A549 (cell line): ENCODE measurements around the gene LRIG3. TPM values are rescaled to one million over a fixed set of nuclear protein-coding genes. Genes with fewer than 3 reads are reported as not detected.

Source experiments
- ATAC-seq, 2 experiments: fragments of 200-7000 bp in 1 of 2; fragments of >200 bp in 1 of 2; cut with Nextera tagmentation in 1 of 2; cut with Tn5 transposase in 1 of 2; 3 replicates each; pipeline versions ENCODE4 v1.8.0 to v1.9.1; 2018 to 2020; ENCODE audit warnings: mild to moderate bottlenecking in 1 of 2, moderate library complexity in 1 of 2
- CTCF ChIA-PET: fragments of 300-600 bp; sonication (Branson Sonifier 250); formaldehyde crosslinking; extraction: SDS; loops from one replicate; lab custom pipeline; 2021; ENCODE audit warnings: antibody characterized with exemption, inconsistent platforms; lab: Yijun Ruan, JAX
- POLR2A ChIA-PET: fragments of 350-600 bp; formaldehyde crosslinking; extraction: SDS; loops from one replicate; lab custom pipeline; 2021; ENCODE audit warnings: antibody characterized with exemption, inconsistent platforms; lab: Yijun Ruan, JAX
- DNase-seq, 2 experiments: peaks; one replicate each; pipeline versions ENCODE4 v3.0.0 to v3.0.0-alpha.2; 2011 to 2016; ENCODE audit warnings: low read depth in 1 of 2, low spot score in 1 of 2
- FAIRE-seq: peaks from 2 replicates; lab custom pipeline; 2011; peaks lifted over from hg19 to GRCh38; lab: Jason Lieb, UNC
- H3K27ac ChIP-seq, 2 experiments: fragments of >200 bp; sonication (Bioruptor Twin); formaldehyde crosslinking; 3 replicates each; pipeline ENCODE4 v1.5.1; 2016 to 2017
- H3K4me1 ChIP-seq: fragments of >200 bp; sonication (Bioruptor Twin); formaldehyde crosslinking; 3 replicates; pipeline ENCODE4 v1.6.1; 2016
- H3K4me2 ChIP-seq: fragments of >200 bp; sonication (Bioruptor Twin); formaldehyde crosslinking; 3 replicates; pipeline ENCODE4 v1.6.1; 2016
- H3K4me3 ChIP-seq: fragments of >200 bp; sonication (Bioruptor Twin); formaldehyde crosslinking; 3 replicates; pipeline ENCODE4 v1.5.1; 2016
- H3K9me3 ChIP-seq: fragments of >200 bp; sonication (Bioruptor Twin); formaldehyde crosslinking; 3 replicates; pipeline ENCODE4 v1.6.1; 2016
- KDM1A ChIP-seq: fragments of 200-600 bp; sonication (generic); IDR thresholded peaks from 2 replicates; pipeline ENCODE4 v1.6.1; 2016; ENCODE audit warnings: low read depth, mild to moderate bottlenecking
- MAFK ChIP-seq: fragments of 450-650 bp; IDR thresholded peaks from 2 replicates; pipeline ENCODE4 v1.6.1; 2014; ENCODE audit not compliant: partially characterized antibody
- WGBS: methylation state at CpG from one replicate; pipeline ENCODE4 v1.1.6; 2017; ENCODE audit errors: missing lambda C conversion rate; 5-methylcytosine and 5-hydroxymethylcytosine counted together
- polyA plus RNA-seq, 4 experiments: library from polyadenylated mRNA; depleted of rRNA in 3 of 4; stranded (reverse); fragments of >200 nt; fragmentation: RNase III in 1 of 4; extraction: RNeasy Plus Mini Kit Qiagen cat#74134 plus additional on column Dnase treatment in 1 of 4; gene quantifications; 2 replicates in 3 of 4; 3 replicates in 1 of 4; pipeline ENCODE4 v1.2.3, GENCODE V29; 2011 to 2017
- TF ChIP-seq, protein P1 (sequence below): IDR thresholded peaks from 2 replicates; pipeline ENCODE4 v1.6.1; 2012; ENCODE audit warnings: low read depth, borderline replicate concordance

The LRIG3 gene
- polyA plus RNA-seq, 2 of the 4 experiments (the other 2 are of a cell fraction) = 3.7 to 16.4 TPM

DNA sequence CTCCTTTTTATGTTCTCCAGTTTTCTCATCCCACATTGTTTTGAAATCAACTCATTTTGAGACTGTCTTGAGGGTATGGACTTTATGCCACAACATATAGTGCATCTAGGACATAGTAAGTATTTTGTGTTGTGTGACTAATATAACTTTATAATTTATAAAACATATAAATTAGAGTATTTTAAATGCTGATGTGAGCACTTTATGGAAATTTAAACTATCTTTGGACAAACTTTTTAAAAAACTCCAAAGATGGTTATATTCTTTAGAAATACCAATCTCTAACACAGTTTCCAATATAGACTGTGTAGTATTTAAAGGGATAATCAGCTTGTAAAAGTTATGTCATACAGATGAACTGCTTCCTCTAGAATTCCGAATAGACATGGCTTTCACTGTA is 87.4 kb downstream of the LRIG3 start:
- Histone ChIP-seq H3K9me3 (no peaks in the 10 kb centered on the region), H3K27ac (no peak overlapping the region), H3K4me1 (no peaks in the 10 kb centered on the region), H3K4me3 (no peak overlapping the region), H3K4me2 (no peak overlapping the region)
- ATAC-seq = no peak
- DNase-seq = no peak
- TF ChIP-seq MAFK (peak; percentile 60), KDM1A (no peak)
- TF ChIP-seq, protein P1, sequence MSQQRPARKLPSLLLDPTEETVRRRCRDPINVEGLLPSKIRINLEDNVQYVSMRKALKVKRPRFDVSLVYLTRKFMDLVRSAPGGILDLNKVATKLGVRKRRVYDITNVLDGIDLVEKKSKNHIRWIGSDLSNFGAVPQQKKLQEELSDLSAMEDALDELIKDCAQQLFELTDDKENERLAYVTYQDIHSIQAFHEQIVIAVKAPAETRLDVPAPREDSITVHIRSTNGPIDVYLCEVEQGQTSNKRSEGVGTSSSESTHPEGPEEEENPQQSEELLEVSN = no peak
- CTCF ChIA-PET = no interaction called here
- POLR2A ChIA-PET = no interaction called here
- WGBS = 56% methylated on average over 1 of the region's 1 CpG
- no peak for FAIRE-seq
